Skeletal muscle tissue (tissue), 4 donors: ENCODE results near the gene BCDIN3D. TPM values are rescaled to one million over a fixed set of nuclear protein-coding genes. Genes with fewer than 3 reads are reported as not detected.
A peak's percentile ranks its signal among the peaks of the same experiment; 100 is the strongest.

Experiments
- H3K27ac ChIP-seq: one replicate; pipeline ENCODE4 v1.7.0; 2013; ENCODE audit warnings: mild to moderate bottlenecking, low read depth, low read length, inconsistent platforms
- H3K27me3 ChIP-seq, 3 donors: one replicate each; pipeline ENCODE4 v1.7.0; 2013; ENCODE audit warnings: low read length in 3 of 3; ENCODE audit not compliant: control insufficient read depth in 3 of 3, insufficient read depth in 3 of 3
- H3K36me3 ChIP-seq, 3 donors: one replicate each; pipeline ENCODE4 v1.7.0; 2013; ENCODE audit warnings: low read length in 3 of 3; ENCODE audit not compliant: control insufficient read depth in 3 of 3, insufficient read depth in 3 of 3
- H3K4me1 ChIP-seq, 3 donors: one replicate each; pipeline ENCODE4 v1.7.0; 2013; ENCODE audit warnings: low read length in 3 of 3, mild to moderate bottlenecking in 3 of 3; ENCODE audit not compliant: control insufficient read depth in 3 of 3, insufficient read depth in 3 of 3
- H3K4me3 ChIP-seq, 3 donors: one replicate each; pipeline ENCODE4 v1.7.0; 2013; ENCODE audit warnings: low read length in 3 of 3
- H3K9ac ChIP-seq, 3 donors: one replicate each; pipeline ENCODE4 v1.7.0; 2013; ENCODE audit warnings: low read length in 3 of 3, mild to moderate bottlenecking in 3 of 3, moderate library complexity in 2 of 3, low read depth in 1 of 3
- H3K9me3 ChIP-seq, 3 donors: one replicate each; pipeline ENCODE4 v1.7.0; 2013; ENCODE audit warnings: low read length in 3 of 3; ENCODE audit not compliant: control insufficient read depth in 3 of 3
- total RNA-seq: library from RNA; depleted of rRNA; stranded (reverse); fragments of >200 nt; gene quantifications from one replicate; pipeline ENCODE4 v1.2.3, GENCODE V29; 2014
- donor health status: Osteomylitis.

Gene BCDIN3D
- total RNA-seq, 1 donor from 2014 or later: 6.8 TPM

DNA sequence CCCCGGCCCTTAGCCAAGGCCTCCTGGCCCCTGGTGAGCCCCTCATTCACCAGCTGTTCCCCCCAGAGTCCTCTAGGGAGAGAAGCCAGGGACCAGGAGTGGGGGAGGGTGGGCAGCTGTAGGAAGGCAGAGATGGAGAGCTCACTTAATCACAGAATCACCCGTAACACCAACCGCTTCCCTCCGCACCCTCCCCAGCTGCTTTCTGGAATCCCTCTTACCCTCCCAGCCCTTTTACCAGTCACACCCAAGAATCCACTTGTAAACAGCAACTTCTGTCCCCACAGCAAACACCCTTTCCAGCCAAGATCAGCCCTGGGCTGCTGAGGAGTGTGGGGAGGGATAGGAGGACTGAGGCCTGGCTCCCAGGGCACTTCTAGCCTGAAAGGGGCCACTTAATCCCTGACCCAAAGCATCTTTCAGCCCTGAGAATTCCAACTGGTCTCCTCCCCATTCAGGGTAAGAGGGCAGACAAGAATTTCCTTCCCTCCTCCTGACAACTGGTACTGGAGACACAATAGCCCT is 33.5 kb downstream of the BCDIN3D start:
- peaks cover 12 to 17% (median 15%) of the 10 kb centered on the region in 3 donors for H3K36me3 ChIP-seq
- peak overlapping the region; percentile 83 for H3K27ac ChIP-seq
- peak overlapping the region; percentile 56 to 66 (median 57) for H3K9ac ChIP-seq
- H3K27me3 ChIP-seq: no peaks in the 10 kb centered on the region
- H3K9me3 ChIP-seq: no peaks in the 10 kb centered on the region
- H3K4me1 ChIP-seq: peaks cover 26 to 34% (median 32%) of the 10 kb centered on the region in 3 donors
- H3K4me3 ChIP-seq: peak overlapping the region in 2 of 3 donors; percentile 14 to 49

DNA sequence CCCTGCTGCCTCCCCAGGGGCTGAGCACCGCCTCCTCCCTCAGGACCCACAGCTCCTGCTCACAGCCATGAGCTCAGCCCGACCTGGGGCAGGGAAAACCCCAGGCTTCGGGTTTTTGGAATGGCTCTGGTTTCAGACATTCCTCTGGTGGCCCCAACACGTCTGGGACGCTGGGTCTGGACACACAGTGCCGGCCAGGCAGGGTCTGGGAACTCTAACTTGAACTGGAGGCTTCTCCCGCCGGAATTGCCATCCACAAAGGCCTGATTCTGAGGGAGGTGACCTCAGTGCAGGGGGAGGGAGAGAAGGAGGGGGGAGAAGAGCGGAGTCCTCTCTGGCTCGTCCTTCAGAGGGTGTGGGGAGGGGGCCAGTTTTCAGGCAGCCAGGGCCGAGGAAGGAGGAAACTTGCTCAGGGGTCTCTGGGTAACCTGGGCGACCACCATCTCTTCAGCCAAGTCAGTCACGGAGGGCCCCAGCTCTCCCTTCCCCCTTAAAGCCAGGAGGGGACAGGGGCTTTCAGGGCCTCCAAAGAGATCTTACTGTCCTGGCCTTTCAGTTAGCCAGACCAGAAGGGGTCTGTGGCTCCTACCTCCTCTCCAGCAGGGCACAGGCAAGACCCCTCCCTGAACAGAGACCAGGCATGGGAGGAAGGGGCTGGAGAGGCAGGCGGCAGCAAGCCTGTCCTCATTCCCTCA is 34.1 kb downstream of the BCDIN3D start:
- Histone ChIP-seq H3K9ac (peak overlapping the region; percentile 56 to 66 (median 57)), H3K4me1 (peaks cover 26 to 34% (median 32%) of the 10 kb centered on the region in 3 donors), H3K9me3 (no peaks in the 10 kb centered on the region), H3K36me3 (peaks cover 17 to 19% (median 18%) of the 10 kb centered on the region in 3 donors), H3K4me3 (peak overlapping the region in 2 of 3 donors; percentile 14 to 45), H3K27ac (peak overlapping the region; percentile 83), H3K27me3 (no peaks in the 10 kb centered on the region)

DNA sequence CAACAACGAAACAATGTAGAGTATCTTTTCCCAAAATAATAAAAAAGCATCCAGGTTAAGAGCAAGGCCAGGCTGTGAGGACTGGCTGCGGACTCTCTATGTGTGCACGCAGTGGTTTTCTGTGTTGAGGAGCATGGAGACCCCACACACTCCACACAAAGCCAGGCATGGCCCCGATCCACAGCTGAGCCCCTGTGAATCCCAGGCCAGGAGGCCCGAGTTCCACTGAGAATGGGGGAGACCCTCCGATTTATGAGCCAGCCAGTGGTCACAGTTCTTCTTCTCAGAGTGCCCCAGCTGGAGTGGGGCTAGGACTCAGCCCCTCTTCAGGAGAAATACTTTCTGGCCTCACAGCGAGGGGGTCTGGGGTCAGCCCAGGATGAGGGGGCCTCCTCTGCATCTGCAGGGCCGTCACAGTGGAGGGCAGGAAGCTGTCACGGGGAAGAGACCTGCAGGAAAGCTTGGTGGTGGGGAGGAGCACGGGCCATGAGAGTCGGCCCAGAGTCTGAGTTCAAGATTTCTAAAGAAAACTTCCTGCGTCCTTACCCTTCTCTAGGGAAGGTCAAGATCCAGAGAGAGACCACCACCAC is 34.8 kb downstream of the BCDIN3D start:
- peak overlapping the region in 2 of 3 donors; percentile 1 to 54 for H3K9ac ChIP-seq
- peaks cover 21 to 27% (median 24%) of the 10 kb centered on the region in 3 donors for H3K36me3 ChIP-seq
- no peaks in the 10 kb centered on the region for H3K9me3 ChIP-seq
- peak overlapping the region; percentile 83 for H3K27ac ChIP-seq
- H3K4me3 ChIP-seq: no peak overlapping the region
- H3K4me1 ChIP-seq: peaks cover 26 to 34% (median 32%) of the 10 kb centered on the region in 3 donors
- H3K27me3 ChIP-seq: no peaks in the 10 kb centered on the region

DNA sequence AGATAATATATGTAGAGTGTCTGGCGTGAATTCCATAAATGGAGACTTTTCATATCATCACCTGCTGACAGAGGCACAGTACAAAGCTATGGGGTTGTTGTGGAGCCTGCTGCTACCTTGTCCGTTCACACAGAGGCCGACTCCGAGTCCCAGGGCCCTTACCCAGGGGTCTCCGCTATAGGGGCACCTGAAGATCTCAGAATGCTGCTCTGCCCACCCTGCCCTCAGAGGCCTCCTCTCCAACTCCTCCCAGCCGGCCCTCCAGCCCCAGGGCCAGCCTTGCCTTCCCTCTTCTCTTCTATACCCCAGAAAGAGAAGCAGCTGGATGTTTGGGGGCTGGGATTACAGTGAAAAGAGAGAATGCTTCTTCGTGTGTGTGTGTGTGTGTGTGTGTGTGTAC is 36.0 kb downstream of the BCDIN3D start:
- H3K9ac ChIP-seq: peak overlapping the region in 1 of 3 donors; percentile 33
- H3K36me3 ChIP-seq: peaks cover 26 to 34% (median 33%) of the 10 kb centered on the region in 3 donors
- H3K4me1 ChIP-seq: peaks cover 26 to 34% (median 33%) of the 10 kb centered on the region in 3 donors
- H3K9me3 ChIP-seq: no peaks in the 10 kb centered on the region
- no peaks in the 10 kb centered on the region for H3K27me3 ChIP-seq
- no peak overlapping the region for H3K4me3 ChIP-seq
- no peak overlapping the region for H3K27ac ChIP-seq

DNA sequence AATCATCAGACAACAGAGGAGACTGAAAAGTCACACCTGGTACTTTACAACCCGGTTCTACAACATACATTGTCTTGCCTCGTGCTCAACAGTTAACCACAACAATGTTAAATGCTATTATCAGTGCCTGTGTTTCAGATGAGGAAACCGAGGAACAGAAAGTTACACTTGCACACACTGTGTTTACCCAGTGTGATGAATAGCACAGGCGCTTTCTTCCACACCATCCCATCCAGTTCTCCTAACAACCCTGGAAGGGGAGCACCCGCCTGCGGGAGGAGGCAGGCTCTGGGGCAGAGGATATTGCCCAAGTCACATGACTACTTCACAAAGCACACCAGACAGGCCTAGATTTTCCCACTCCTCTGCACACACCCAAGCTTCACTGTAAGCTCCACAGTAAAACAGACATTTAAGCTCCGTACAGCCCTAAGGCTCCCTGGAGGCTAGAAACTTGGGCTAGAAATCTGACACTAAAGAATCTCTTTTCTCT is 36.5 kb downstream of the BCDIN3D start:
- H3K9me3 ChIP-seq: no peaks in the 10 kb centered on the region
- peaks cover 31 to 34% (median 34%) of the 10 kb centered on the region in 3 donors for H3K36me3 ChIP-seq
- peaks cover 30 to 39% (median 38%) of the 10 kb centered on the region in 3 donors for H3K4me1 ChIP-seq
- no peaks in the 10 kb centered on the region for H3K27me3 ChIP-seq
- H3K27ac ChIP-seq: no peak overlapping the region
- H3K9ac ChIP-seq: no peak overlapping the region
- H3K4me3 ChIP-seq: no peak overlapping the region

DNA sequence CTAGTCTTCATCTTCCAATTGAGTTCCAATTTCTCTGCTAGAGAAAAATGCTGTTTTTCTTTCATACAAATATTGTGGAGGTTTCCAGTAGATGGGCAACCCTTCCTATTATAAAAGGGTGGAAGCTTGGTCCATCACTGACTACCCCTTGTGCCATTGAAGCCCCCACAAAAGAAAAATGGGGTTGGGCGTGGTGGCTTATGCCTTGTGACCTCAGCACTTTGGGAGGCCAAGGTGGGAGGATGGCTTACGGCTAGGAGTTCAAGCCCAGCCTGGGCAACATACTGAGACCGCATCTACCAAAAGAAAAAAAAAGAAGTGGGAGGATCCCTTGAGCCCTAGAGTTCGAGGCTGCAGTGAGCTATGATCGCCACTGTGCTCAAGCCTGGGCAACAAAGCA is 37.5 kb downstream of the BCDIN3D start:
- Histone ChIP-seq H3K27ac (no peak overlapping the region), H3K36me3 (peaks cover 34 to 37% (median 34%) of the 10 kb centered on the region in 3 donors), H3K9me3 (no peaks in the 10 kb centered on the region), H3K27me3 (no peaks in the 10 kb centered on the region), H3K9ac (no peak overlapping the region), H3K4me1 (peaks cover 35 to 46% (median 44%) of the 10 kb centered on the region in 3 donors), H3K4me3 (no peak overlapping the region)

DNA sequence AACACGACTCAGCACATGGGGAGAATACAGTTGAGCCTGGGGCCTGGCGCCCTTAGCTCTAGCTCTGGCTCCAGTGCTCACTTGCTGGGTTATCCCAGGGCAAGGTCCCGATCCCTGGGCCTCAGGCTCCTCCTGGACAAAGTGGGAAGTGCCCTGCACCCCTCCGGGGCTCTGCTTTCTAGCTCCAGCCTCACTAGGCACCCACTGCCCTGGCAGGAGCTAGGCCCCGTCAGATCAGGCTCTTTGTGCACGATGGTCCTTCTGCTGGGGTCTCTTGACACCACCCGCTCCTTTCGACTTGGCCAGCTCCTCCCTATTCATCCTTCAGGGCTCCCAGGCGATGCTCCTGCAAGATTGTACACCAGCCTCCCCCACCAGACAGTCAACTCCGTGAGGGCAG is 38.1 kb downstream of the BCDIN3D start:
- Histone ChIP-seq H3K9ac (no peak overlapping the region), H3K27ac (no peak overlapping the region), H3K27me3 (no peaks in the 10 kb centered on the region), H3K4me3 (no peak overlapping the region), H3K9me3 (no peaks in the 10 kb centered on the region), H3K4me1 (peaks cover 36 to 46% (median 43%) of the 10 kb centered on the region in 3 donors), H3K36me3 (peaks cover 34 to 40% (median 34%) of the 10 kb centered on the region in 3 donors)

DNA sequence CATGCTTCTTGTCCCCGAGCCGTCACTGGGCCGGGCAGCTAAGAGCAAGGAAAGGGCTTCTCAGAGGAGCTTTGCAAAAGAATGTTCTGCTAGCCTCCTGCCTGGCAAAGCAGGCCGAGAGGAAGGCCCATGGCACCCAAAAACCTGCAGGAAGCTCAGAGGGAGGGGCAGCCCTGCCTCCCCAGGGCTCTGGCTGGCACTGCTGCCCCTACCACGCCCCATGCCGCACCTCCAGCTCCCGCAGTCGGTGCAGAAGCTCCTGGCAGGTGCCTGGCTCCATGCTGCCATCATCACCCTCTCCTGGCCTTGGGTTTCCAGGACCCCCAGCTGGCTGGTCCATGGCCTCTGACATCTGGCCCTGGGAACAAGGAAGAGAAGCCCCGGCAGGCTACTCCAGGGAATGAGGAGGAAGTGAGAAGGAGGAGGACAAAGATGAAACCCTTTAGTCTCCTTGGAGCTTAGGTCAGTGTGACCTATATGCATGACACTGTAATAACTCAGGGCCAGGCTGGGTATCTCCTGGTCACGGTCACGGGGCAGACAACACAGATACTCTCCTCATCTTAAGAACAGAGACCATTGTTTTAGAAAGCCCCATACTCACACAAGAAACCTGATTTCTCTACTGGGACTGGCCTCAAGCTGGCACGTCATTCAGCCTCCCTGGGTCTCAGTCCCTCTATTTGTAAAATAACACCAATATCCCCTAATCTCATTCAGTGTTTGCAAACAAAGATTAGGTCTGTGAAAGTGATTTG is 39.0 kb downstream of the BCDIN3D start:
- no peaks in the 10 kb centered on the region for H3K27me3 ChIP-seq
- H3K36me3 ChIP-seq: peaks cover 36 to 41% (median 38%) of the 10 kb centered on the region in 3 donors
- no peak overlapping the region for H3K27ac ChIP-seq
- peaks cover 29 to 37% (median 36%) of the 10 kb centered on the region in 3 donors for H3K4me1 ChIP-seq
- H3K4me3 ChIP-seq: no peak overlapping the region
- no peaks in the 10 kb centered on the region for H3K9me3 ChIP-seq
- H3K9ac ChIP-seq: no peak overlapping the region

DNA sequence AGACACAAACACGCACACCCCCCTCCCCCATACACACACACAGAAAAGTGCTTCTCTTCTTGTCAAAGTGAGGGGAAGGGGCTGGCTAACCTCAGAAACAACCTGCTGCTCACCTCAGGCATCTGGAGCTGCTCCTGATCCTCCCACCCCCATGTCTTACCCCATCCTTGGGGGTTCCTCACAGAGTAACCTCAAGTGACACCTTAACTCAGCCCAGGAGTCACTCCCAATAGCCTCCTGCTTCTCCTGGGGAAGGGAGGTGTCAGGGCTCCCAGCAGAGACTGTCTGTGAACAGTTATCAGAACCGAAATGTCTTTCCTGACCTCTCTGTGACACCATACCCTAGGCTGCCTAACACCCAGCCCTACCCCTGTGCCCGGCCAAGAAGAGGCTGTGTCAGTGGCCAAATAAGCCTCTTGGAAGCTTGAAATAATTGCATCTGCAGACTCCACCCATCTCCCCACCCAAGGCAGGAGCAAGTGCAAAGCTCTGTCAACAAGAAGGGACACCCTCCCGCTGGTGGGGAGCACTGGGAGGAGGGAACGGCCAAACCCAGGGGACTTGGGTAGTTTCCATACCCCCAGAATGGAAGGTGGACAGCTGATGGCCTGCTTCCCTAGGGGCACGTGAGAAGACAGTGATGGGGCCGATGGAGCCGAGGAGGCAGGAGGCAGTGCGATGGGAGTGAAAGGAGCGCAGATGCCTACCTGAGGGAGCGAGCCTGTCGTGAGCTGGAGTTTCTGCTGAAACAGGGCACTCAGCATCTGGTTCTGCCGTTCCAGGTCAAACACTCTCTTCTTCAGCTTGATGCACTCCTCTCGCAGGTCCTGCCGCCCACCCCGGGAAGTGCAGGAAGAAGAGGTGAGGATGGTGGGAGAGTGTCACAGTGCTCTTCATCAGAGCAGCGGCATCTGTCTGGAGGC is 41.5 kb downstream of the BCDIN3D start:
- Histone ChIP-seq H3K27me3 (no peaks in the 10 kb centered on the region), H3K9ac (peak overlapping the region; percentile 53 to 74 (median 54)), H3K4me3 (peak overlapping the region in 2 of 3 donors; percentile 18 to 49), H3K36me3 (peaks cover 55 to 62% (median 58%) of the 10 kb centered on the region in 3 donors), H3K9me3 (no peaks in the 10 kb centered on the region), H3K27ac (peak overlapping the region; percentile 83), H3K4me1 (peaks cover 21 to 23% (median 21%) of the 10 kb centered on the region in 3 donors)
